GM12875 (cell line): ENCODE measurements around the gene TSPAN14.
"Not testable (repeated sequence)": the region's sequence is repeated elsewhere in the genome, so short reads cannot be mapped to it uniquely, and the experiment has no call there.

Experiments
- H3K4me3 ChIP-seq: one replicate; pipeline ENCODE4 v1.5.1; 2011; ENCODE audit warnings: low read depth, low read length, control low read depth
- TF ChIP-seq, protein P1 (sequence below): IDR thresholded peaks from 2 replicates; pipeline ENCODE4 v1.5.1; 2011; ENCODE audit warnings: low read depth, mild to moderate bottlenecking, control low read depth, inconsistent platforms, low read length, moderate library complexity, borderline replicate concordance; ENCODE audit not compliant: insufficient read depth

TSPAN14 gene

DNA sequence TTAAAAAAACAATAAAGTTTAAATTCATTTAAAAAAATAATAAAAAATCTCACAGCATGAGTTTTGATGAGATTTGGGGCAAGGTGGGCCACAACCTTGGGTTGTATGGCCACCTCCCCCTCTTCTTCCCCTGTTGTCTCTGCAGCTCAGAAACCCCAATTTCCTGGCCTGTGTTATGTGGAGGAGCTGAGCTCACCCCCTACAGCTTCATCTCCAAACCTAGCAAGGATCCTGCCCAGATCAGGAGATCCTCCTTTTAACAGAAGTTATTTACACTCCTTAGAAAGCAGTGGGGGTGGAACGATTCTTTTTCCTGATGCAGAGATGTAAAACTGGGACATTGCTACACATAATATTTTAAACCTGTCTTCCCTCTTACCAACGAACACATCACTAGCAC, 76.7 kb downstream of the TSPAN14 start:
- TF ChIP-seq, protein P1, sequence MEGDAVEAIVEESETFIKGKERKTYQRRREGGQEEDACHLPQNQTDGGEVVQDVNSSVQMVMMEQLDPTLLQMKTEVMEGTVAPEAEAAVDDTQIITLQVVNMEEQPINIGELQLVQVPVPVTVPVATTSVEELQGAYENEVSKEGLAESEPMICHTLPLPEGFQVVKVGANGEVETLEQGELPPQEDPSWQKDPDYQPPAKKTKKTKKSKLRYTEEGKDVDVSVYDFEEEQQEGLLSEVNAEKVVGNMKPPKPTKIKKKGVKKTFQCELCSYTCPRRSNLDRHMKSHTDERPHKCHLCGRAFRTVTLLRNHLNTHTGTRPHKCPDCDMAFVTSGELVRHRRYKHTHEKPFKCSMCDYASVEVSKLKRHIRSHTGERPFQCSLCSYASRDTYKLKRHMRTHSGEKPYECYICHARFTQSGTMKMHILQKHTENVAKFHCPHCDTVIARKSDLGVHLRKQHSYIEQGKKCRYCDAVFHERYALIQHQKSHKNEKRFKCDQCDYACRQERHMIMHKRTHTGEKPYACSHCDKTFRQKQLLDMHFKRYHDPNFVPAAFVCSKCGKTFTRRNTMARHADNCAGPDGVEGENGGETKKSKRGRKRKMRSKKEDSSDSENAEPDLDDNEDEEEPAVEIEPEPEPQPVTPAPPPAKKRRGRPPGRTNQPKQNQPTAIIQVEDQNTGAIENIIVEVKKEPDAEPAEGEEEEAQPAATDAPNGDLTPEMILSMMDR = no peak
- no peak overlapping the region for H3K4me3 ChIP-seq

DNA sequence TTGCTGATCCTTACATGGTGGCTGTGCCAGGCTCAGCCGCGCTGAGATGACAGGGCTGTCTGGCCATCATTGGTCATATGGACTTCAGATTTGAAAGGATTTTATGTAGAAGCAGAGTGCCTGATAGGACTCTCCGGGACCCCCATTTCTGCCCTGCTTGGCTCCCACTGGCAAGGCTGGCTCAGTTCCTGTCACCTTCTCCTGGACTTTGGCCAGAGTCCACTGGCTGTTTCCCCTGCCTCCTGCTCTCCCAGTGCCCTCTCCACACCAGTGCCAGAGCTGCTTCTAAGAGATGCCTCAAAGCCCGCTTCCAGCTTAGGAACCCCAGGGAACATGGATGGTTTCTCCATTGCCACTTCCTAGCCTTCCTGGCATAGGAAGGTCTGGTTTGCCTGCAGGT, 78.5 kb downstream of the TSPAN14 start:
- TF ChIP-seq, protein P1 = no peak
- H3K4me3 ChIP-seq = no peak overlapping the region

DNA sequence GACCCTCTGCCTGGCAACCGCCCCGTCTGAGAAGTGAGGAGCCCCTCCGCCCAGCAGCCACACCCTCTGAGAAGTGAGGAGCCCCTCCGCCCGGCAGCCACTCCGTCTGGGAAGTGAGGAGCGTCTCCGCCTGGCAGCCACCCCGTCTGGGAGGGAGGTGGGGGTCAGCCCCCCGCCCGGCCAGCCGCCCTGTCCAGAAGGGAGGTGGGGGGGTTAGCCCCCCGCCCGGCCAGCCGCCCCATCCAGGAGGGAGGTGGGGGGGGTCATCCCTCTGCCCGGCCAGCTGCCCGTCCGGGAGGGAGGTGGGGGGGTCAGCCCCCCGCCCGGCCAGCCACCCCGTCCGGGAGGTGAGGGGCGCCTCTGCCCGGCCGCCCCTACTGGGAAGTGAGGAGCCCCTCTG, 79.9 kb downstream of the TSPAN14 start:
- not testable (repeated sequence) for H3K4me3 ChIP-seq

GRCh38 chr10:80534646-80535045, 80.5 kb downstream of the TSPAN14 start:
- H3K4me3 ChIP-seq = not testable (repeated sequence)

GRCh38 chr10:80535671-80536360, 81.7 kb downstream of the TSPAN14 start:
- peak overlapping the region; percentile 75 for H3K4me3 ChIP-seq
- TF ChIP-seq, protein P1 = peak; percentile 90

GRCh38 chr10:80536361-80536835, 82.3 kb downstream of the TSPAN14 start:
- H3K4me3 ChIP-seq = peak overlapping the region; percentile 75

DNA sequence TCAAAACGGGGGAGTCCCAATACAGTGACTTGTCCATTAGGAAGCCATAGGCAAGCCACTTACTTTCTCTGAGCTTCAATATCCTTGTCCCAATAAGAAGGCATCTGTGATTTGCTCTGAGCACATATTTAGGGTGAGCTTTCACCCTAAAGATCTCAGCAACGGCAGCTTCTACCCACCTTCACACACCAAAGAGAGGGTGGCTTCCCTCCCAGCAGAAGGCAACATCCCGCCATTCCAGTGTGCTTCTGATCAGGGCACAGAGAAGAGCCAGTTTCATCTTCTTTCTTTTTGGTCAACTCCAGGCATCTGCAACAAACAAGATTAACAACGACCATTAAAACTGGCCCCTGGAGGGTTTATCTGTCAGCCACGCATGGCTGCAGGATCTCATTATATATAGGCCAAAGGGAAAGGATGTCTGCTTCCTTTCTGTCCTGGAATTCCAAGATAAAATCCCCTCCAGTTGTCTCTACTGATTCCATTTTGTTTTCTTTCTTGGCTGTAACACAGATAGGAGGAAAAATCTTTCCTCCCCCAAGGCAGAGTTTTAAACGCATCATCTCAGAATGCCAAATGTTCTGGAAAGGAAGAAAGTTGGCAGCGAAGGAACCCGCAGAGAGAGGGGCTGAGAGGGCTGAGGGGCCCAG, 83.1 kb downstream of the TSPAN14 start:
- no peak overlapping the region for H3K4me3 ChIP-seq
- TF ChIP-seq, protein P1 = no peak

More at GRCh38 chr10:80536361-80536835, 82.3 kb downstream of the TSPAN14 start:
- TF ChIP-seq, protein P1 = no peak

DNA sequence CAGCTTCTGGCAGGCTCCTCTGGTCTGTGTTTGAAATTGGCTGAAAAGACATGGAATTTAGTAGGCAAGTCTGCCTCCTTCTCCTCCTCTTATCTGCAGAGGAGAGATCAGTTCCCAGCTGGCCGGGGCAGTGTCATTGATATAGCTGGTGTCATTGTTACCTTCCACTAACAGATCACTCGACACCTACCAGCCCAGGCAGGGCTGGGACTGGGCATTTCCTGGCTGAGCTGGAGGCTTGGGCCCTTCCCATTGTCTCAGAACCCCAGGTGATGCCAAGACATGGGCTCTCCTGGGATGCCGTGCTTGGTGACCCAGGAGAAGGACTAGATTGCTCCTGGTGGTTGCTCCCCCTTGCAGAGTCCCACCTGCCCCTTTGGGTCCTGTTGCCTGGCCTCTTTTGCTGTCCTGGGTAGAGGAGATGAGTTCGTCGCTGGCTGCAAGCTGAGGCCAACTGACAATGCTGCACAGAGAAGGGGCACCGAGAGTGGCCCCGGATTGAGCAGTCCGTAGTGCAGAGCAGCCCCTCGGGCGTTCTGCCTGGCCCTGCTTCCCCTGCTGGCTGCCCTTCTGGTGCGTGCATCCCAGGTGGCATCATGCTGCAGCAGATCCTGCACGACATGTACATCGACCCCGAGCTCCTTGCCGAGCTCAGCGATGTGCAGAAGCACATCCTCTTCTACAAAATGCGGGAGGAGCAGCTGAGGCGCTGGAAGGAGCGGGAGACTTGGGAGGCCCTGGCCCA, 83.8 kb downstream of the TSPAN14 start, which contains the start of gene SH2D4B:
SH2D4B (plus strand) TSS at position 167 of the 745 bp plus-strand sequence; CDS start at position 597, 430 bp downstream.
- no peak within 1 kb of the TSS for H3K4me3 ChIP-seq
- TF ChIP-seq, protein P1 = no peak
